HG02852 (cell line): Measurements from ENCODE around the gene MAFF.
A peak's percentile ranks its signal among the peaks of the same experiment; 100 is the strongest.

ENCODE experiments used
- ATAC-seq: cut with Tn5 transposase; IDR thresholded peaks from one replicate; pipeline ENCODE4 v1.9.1; 2021; ENCODE audit warnings: mild to moderate bottlenecking, moderate library complexity; ENCODE audit not compliant: unreplicated experiment

MAFF gene

GRCh38 chr22:38203090-38203810 lies 1.5 kb downstream of the MAFF start:
- ATAC-seq: no peak

- ATAC-seq: no peak
Measured at GRCh38 chr22:38203855-38204514, 2.2 kb downstream of the MAFF start.

GRCh38 chr22:38204784-38205183 lies 3.0 kb downstream of the MAFF start:
- no peak for ATAC-seq

- ATAC-seq: no peak
Measured at GRCh38 chr22:38205261-38206128, 3.7 kb downstream of the MAFF start.

- ATAC-seq: no peak
Measured at GRCh38 chr22:38207898-38208432, 6.2 kb downstream of the MAFF start.

- ATAC-seq: no peak
Measured at GRCh38 chr22:38208551-38208968, 6.8 kb downstream of the MAFF start.

GRCh38 chr22:38211556-38211955 lies 9.8 kb downstream of the MAFF start:
- ATAC-seq: no peak

GRCh38 chr22:38212442-38212841 lies 10.6 kb downstream of the MAFF start:
- no peak for ATAC-seq

- ATAC-seq: peak; percentile 4
Measured at GRCh38 chr22:38213319-38213989, 11.7 kb downstream of the MAFF start.

GRCh38 chr22:38213990-38214301 lies 12.2 kb downstream of the MAFF start:
- ATAC-seq: peak; percentile 24

GRCh38 chr22:38214302-38215056 lies 12.7 kb downstream of the MAFF start:
- ATAC-seq: peak; percentile 57

- ATAC-seq: no peak
Measured at GRCh38 chr22:38215156-38216038, 13.6 kb downstream of the MAFF start.

- ATAC-seq: no peak
Measured at GRCh38 chr22:38218661-38219622, 17.1 kb downstream of the MAFF start.

GRCh38 chr22:38219632-38220031 lies 17.8 kb downstream of the MAFF start:
- ATAC-seq: no peak

GRCh38 chr22:38220163-38220562 lies 18.4 kb downstream of the MAFF start:
- no peak for ATAC-seq

GRCh38 chr22:38220653-38221386 lies 19.0 kb downstream of the MAFF start:
- ATAC-seq: no peak

GRCh38 chr22:38221407-38221806 lies 19.6 kb downstream of the MAFF start:
- no peak for ATAC-seq
